HG02973 (cell line): ENCODE measurements around the gene COX7B2.

Experiments
- ATAC-seq: cut with Tn5 transposase; IDR thresholded peaks from one replicate; pipeline ENCODE4 v1.9.1; 2021; ENCODE audit warnings: moderate library complexity; ENCODE audit not compliant: unreplicated experiment

Gene COX7B2

DNA sequence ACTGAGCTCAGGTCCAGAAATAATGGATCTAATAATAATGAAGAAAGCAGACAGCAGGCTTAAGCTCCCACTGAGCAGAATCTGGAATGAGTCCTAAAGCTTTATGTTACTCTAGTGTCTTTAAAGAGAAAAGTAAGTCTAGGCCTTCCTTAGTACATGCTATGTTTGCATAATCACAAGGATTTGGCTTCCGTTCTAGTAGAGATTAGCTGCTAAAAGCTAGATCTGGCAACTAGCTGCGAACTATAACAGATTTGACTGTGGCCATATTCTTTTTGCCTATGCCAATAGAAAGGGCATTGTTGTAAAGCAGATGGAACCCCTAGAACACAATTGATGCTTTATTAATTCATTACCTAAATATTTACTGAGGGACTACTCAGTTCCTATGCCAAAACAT is 19.0 kb downstream of the COX7B2 start:
- no peak for ATAC-seq

DNA sequence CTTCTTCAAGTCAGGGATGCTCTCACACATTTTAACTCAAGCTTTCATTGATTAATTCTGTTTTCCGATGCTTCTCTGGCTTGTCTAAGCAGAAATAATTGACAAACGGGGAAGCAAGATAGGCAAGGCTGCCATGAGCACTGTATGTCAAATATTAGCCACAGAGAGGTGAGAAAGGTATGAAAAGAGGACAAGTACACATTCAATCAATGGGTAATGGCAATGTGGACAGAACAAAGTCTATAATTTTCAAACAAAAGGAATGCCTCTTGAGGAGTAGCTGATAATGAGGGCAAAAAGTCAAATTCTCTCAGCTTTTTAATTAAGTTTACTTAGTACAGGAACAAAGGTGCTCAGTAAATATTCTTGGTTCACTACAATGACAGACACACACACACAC is 19.6 kb downstream of the COX7B2 start:
- ATAC-seq = no peak

DNA sequence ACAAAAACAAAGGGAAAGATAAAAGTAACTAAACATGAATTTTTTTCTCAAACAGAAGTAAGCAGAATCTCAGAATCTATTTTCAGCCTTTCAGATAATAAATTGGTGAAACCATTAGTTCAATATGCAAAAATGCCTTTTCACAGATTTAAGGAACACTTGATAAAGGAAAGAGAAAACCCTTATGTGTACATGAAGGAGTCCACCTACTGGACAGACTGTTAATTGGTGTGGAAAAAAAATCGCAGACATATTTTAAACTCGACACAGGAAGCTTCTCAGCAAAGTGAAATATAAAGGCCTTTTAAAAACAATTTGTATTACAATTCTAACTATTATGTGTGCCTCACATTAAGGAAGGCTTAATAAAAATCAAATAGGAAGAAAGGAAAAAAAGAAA is 22.3 kb downstream of the COX7B2 start:
- ATAC-seq = no peak

DNA sequence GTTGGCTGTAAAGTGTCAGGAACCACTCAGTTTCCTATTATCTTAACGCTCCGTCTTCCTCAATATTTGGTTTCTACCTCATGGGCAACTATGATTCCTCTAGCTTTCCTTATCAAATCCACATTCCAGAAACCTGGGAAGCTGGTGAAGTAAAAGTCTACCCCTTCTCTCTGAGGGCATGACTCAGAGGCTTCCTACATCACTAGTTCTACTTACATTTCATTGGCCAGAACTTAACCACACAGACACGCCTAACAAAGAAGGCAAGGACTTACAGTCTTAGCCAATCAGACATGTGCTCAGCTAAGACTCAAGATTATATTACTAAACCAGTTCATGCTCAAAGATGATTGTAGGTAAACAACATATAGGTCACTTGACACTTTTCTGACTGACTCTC is 30.4 kb downstream of the COX7B2 start:
- no peak for ATAC-seq

DNA sequence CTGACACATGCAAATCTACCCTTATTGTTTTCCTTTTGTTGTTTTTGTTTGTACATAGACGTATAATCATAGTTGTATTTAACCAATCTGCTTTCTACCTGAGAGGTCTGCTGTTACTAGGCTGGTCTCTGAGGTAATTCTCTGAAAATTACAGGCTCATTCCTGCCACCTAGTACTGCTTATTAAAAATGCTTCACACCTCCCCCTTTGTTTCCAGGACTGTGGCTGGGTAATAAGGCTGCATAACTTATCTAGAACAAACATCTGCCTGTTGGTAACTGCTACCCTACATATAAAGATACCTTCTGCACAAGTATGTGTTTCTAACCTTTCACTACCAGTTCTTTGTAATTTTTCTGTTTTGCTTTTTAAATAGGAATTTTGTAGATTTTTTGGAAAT is 34.2 kb downstream of the COX7B2 start:
- ATAC-seq = no peak

DNA sequence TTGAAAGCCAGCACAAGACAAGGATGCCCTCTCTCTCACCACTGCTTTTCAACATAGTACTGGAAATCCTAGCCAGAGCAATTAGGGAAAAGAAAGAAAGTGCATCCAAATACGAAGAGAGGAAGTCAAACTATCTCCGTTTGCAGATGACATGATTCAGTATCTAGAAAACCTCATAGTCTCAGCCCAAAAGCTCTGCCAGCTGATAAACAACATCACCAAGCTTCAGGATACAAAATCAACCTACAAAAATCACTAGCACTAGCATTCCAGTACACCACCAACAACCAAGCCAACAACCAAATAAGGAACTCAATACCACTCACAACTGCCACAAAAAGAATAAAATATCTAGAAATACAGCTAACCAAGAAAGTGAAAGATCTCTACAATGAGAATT is 38.6 kb downstream of the COX7B2 start:
- ATAC-seq = no peak

DNA sequence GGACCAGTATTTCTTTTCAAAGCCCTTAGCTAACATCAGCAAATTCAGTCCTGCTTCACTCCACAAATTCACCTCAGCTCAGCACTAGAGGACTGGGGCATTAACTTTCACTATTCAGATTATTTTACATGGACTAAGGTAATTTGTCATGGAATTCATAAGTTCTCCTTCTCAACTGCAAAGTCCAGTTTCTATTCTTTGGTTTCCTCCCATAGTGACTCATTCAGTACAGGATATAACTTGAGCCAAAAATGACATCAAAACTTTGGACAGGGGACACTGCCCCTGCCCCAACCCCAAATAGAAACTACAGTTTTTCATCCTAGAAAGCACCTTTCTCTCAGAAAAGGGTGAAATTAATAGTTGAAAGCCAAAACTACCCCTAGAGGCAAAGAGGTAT is 52.7 kb downstream of the COX7B2 start:
- no peak for ATAC-seq

DNA sequence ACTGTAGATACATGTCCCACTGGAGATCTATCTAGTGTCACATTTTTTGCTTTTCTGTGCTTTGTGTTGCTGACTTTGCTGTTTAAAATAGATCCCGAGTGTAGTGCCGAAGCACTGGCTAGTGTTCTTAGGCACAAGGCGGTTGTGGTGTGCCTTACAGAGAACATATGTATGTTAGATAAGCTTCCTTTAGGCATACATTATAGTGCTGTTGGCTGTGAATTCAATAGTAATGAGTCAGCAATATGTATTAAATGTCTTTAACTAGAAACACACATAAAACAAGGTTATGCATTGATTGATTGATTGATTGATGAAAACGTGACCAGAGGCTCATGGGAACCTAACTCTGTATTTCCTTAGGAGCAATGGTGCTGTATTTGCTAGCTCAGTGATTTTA is 56.2 kb downstream of the COX7B2 start:
- no peak for ATAC-seq

DNA sequence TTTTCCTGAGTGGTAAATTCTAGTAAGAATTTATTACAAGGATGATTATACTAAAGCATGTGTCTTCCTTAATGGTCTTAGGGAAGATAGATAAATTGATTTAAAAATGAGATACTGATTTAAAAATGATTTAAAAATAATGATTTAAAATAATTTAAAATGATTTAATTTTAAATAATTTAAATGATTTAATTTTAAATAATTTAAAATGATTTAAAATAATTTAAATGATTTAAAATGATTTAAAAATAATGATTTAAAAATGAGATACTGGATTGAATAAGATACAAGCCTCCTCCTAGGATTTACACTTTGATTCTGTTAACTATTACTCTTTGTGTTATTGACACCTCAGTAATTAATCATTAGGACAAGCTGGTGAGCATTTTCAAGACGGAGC is 59.0 kb downstream of the COX7B2 start:
- no peak for ATAC-seq

DNA sequence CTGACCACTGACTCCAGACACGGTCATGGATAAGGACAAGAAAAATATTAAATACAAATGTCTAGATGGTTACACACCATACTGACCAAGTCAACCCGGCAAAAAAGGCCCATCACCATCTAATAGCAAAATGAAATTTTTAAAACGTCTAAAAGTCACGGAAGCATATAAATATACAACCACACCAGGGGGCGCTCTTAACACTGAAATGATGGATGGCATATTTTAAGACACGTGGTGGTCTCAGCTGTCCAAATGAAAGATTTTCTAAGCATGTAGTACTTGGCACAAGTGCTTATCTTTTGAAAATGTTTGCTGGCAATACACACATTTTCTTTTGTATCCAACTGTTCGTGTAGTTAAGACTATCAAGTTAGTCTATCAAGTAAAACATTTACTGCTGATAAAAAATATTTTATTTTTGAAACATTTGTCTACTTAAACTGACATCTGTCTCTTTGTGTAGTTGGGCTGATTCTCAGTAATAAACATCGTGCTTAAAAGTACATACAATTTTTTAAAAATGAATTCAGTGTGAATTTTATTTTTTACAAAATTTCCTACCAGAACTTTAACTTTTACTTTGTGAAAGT is 64.6 kb downstream of the COX7B2 start:
- no peak for ATAC-seq

DNA sequence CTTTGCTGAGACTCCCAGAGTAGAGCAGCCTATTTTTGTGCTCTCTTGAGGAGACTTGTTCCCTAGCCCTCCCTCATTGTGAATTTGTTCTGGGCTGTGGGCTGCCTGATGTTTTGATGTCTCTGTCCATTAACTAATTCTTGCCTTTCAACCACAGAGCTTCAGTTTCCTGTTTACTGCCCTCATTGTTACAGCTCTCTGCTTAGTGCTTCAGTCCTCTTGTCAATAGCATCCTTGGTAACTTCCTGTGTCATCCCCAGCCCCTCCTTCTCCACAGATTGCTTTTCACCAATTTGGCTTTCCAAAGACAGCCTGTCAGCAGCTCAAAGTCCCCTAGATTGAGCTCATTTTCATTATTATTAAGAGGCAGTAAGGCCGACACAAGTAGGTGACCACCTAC is 69.9 kb downstream of the COX7B2 start:
- ATAC-seq = no peak

DNA sequence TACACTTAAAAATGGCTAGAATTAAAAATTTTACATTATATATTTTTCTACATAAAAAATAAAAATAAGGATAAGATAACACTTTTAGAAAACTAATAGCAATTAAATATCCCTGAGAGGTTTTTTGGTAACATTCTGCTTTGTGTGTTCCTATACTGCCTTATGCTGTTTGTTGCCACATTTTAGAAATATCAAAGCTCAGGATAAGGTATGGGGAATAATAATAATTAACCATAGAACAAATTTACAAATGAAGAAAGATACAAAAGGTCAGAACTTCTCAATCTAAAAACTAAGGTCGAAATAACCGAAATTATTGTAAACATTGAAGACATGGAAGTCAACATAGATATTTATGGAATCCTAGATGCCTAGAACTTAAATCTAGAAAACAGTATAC is 71.4 kb downstream of the COX7B2 start:
- ATAC-seq = no peak

DNA sequence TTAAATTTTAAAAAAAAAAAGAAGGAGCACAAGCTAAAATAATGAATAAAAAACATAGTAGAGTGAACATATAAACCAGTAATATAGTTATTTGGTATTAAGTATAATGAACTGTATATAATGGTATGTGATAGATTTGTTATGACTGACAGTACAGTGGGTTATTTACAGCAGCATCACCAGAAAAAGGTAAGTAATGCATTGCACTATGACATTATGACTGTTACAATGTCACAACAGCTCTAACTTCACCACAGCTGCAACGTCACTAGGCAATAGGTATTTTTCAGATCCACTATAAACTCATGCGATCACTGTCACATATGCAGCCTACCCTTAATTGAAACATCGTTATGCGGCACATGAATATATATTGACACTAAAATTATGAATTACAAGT is 72.5 kb downstream of the COX7B2 start:
- no peak for ATAC-seq

DNA sequence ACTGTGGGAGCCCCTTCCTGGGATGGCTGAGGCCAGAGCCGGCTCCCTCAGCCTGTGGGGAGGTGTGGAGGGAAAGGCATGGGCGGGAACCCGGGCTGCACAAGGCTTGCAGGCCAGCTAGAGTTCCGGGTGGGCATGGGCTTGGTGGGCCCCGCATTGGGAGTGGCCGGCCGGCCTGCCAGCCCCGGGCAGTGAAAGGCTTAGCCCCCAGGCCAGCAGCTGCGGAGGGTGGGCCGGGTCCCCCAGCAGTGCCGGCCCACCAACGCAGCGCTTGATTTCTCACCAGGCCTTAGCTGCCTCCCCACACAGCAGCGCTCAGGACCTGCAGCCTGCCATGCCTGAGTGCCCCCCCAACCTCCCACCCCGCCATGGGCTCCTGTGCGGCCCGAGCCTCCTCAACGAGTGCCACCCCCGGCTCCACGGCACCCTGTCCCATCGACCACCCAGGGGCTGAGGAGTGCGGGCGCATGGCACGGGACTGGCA is 78.0 kb downstream of the COX7B2 start:
- no peak for ATAC-seq

DNA sequence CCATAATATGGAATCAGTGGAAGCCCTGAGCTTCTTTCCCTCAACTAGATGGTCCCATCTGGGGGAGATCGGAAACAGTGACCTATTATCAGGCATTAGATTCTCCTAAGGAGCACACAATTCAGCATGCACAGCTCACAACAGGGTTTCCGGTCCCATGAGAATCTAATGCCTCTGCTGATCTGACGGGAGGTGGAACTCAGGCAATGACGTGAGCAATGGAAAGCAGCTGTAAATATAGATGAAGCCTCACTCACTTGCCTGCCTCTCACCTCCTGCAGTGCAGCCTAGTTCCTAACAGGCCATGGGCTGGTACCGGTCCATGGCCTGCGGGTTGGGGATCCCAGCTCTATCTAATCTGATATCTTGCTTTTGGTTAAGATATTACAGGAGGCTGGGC is 88.9 kb downstream of the COX7B2 start:
- no peak for ATAC-seq

DNA sequence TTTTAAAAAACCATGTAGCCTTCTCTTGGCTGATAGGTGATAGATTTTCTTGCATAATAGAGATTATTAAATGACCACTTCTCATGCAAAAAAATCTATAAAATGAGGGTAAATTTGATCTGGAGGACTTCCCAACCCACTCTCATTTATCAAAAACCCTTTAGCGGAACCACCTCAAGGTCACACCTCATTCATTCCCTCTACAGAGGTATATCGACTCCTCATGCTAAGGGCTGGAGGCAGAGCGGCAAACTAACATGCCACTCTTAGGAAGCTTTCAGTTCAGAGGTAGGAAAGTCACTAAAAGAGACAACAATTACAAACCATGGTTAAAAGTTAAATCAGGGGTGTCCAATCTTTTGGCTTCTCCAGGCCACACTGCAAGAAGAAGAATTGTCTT is 90.0 kb downstream of the COX7B2 start:
- no peak for ATAC-seq

DNA sequence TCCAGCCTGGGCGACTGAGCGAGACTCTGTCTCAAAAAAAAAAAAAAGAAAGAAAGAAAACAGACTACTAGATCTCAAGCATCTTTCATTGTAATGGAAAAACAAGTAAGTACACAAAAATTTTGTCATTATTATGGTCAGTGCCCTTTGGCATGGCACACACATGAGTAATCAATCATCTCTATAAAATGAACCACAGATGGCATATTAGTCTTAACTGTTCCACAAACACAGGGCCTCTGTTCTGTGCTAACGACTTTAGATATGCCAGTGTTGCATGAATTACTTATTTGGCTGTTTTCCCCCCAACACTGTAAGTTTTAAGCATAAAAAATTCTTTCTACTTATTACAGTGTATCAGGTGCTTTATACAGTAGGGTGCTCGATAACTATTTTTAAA is 90.4 kb downstream of the COX7B2 start:
- ATAC-seq = no peak

DNA sequence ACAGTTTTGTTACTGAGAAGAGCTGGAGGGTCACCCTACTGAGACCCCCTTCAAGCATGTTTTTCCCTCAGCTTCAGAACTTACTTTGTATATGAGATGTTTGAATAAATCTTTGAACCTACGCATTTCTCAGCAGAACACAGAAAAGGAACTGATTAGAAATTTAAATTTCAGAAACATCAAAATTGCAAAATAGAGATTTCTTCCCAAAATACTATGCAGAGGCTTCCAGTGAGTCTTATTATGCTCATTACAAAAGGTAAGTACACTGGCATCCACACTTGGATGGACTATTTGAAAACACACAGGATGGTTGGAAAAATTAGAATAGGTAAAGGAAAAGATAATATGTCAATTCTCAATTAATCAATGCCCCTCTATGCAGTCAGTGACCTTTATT is 91.2 kb downstream of the COX7B2 start:
- ATAC-seq = no peak

DNA sequence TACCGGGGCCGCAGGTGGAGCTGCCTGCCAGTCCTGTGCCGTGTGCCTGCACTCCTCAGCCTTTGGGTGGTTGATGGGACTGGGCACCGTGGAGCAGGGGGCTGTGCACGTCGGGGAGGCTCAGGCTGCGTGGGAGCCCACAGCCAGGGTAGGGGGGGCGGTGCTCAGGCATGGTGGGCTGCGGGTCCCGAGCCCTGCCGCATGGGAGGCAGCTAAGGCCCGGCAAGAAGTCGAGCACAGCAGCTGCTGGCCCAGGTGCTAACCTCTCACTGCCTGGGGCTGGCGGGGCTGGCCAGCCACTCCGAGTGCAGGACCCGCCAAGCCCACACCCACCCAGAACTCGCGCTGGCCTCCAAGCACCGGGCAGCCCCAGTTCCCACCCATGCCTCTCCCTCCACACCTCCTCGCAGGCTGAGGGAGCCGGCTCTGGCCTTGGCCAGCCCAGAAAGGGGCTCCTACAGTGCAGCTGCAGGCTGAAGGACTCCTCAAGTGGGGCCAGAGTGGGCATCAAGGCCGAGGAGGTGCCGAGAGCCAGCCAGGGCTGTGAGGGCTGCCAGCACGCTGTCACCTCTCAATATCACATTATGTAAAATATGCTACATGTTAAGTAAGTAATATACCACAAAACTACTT is 104.1 kb downstream of the COX7B2 start:
- ATAC-seq = no peak

DNA sequence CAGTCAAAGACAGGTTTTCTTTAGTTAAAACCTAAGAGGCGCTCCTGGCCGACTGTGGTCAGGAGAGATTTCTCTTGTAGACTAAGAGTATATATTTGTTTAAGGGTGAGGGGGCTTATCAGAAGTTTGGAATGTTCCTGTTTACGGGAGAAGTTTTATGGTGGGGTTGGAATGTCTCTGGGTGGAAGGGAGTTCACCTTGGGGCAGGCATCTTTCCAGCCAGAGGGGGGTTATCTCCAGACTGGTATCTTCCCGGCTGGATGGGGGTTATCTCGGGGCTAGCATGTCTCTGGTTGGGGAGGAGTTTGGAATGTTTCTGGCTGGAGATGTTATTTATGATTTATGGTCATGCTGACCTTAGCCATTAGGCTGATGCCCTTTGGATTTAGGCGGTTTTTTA is 116.0 kb downstream of the COX7B2 start:
- ATAC-seq = no peak

DNA sequence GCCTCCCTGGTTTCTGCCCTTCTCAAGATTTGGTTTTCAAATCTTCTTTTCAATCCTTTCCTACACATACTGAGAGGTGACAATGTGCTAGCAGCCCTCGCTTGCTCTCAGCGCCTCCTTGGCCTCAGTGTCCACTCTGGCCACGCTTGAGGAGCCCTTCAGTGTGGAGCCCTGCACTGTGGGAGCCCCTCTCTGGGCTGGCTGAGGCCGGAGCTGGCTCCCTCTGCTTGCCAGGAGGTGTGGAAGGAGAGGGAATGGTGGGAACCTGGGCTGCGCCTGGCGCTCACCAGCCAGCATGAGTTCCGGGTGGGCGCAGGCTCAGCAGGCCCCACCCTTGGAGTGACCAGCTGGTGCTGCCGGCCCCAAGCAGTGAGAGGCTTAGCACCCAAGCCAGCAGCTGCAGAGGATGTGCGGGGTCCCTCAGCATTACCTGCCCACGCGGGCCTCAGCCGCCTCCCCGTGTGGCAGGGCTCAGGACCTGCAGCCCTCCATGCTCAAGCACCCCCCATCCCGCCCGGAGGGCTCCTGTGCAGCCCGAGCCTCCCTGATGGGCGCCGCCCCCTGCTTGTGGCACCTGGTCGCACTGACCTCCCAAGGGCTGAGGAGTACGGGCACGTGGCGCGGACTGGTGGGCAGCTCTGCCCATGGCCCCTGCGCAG is 127.5 kb downstream of the COX7B2 start:
- no peak for ATAC-seq

DNA sequence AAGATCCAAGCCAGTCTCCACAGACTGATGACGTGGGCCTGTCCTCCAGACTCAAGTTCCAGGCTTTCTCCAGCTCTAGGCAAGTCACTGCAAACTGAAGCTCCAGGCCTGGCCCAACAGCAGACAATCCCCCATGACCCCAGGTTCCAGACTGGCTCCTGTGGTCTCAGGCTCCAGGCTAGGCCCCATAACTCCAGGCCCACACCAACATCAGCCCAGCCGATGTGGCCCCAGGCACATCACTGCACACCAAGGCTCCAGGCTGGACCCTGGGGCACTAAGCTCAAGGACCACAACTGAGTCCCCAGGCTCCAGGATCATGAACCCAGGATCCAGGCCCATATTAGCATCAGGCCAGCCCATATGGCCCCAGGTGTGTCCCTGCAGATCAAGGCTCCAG is 143.6 kb downstream of the COX7B2 start:
- no peak for ATAC-seq

DNA sequence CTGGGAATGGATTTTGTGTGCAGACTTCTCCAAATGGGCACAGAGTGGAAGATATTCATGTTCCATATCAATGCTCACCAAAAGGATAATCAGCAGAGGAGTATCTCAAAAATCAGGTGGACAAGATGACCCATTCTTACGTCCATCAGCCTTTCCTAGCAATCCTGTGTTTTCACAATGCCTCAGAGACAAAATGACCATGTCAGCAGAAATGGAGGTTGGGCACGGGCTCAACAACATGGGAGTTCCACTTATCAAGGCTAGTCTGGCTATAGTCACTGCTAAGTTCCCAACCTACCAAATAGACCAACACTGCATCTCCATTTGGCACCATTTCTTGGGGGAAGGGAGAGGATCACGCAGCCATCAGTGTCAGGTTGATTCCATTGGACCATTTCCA is 179.0 kb downstream of the COX7B2 start:
- no peak for ATAC-seq
